Stimulated activated CD8-positive, alpha-beta memory T cell treated with anti-CD3 and anti-CD28 coated beads, Interleukin-12 subunit alpha, Interleukin-12 subunit beta, amount 100 ng/mL, for 24 hours (primary cell): ENCODE data around the gene ACBD4.

ENCODE experiments used
- DNase-seq: peaks from one replicate; pipeline ENCODE4 v3.0.0-alpha.2; 2020; ENCODE audit errors: extremely low read depth

The ACBD4 gene, protein sequence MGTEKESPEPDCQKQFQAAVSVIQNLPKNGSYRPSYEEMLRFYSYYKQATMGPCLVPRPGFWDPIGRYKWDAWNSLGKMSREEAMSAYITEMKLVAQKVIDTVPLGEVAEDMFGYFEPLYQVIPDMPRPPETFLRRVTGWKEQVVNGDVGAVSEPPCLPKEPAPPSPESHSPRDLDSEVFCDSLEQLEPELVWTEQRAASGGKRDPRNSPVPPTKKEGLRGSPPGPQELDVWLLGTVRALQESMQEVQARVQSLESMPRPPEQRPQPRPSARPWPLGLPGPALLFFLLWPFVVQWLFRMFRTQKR

DNA sequence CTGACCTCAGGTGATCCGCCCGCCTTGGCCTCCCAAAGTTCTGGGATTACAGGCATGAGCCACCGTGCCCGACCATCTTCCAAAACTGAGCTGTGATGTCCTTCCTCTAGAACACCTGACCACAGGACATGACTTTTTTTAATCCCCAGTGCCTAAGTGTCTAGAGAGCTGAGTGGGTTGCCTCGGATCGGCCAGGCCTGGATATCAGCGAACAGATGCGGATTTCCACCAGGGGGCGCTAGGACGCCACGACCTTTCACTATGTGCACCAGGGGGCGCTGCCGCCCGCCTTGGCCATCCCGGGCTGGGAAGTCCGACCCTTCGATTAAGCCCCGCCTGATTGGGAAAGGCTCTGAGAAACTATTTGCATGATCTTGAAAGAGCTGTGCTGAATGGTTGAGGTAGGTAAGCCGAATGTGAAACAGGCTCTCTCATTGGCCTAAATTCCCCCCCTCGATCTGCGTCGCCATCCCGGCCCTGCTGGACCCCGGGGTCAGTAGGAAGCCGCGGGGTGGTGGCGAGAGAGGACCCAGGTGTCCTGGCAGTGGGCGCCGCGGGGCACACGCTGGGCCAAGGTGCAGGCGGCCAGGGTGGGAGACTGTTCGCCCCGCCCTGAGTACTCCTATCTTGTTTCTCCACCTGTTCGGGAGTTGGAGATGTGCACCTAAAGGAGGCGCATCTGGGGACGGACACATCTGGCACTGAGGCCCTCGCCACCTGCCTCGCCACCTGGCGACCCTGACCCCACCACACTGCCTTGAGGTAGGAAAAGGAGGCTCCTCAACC, at the start of gene ACBD4:
TSS of gene ACBD4 (plus strand) at position 496 of the 786 bp plus-strand sequence. CDS start 458 bp downstream, outside the sequence.
- DNase-seq: peak; percentile 85

DNA sequence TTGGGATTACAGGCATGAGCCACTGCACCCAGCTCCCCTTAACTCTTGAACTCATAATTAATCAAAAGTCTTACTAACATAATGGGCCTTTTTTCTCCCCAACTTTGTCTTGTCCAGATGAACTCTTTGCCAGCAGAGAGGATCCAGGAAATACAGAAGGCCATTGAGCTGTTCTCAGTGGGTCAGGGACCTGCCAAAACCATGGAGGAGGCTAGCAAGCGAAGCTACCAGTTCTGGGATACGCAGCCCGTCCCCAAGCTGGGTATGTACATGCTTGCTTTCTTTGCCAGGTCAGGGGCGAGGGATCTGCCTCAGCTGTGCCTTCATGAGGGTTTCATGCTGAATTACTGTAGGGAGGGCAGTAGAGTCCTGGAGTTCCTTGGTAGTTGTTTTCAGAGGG, 49.1 kb upstream of the ACBD4 start:
- no peak for DNase-seq

GRCh38 chr17:45086865-45087503, 48.5 kb upstream of the ACBD4 start:
- DNase-seq: no peak

GRCh38 chr17:45087504-45087975, 47.9 kb upstream of the ACBD4 start:
- DNase-seq: no peak

- no peak for DNase-seq
Observed at GRCh38 chr17:45087978-45088377, 47.5 kb upstream of the ACBD4 start.

DNA sequence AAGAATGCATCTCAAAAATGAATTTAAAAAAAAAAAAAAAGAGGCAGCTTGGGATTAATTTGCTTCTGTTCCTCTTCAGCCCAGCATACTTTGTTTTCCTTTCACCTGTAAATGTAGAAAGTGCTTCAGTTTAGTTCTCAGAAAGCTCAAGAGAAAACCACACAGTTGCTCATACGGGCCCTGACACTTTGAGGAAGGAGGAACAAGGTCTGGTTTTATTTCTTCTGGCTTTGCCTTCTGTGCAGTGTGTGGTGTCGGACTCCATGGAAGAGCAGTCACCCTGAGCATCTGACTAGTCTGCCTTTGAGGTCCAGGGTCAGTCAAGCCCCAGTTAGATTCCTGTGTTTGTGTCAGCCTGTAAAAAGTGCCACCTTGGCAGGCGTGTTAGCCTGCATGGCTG, 46.7 kb upstream of the ACBD4 start:
- DNase-seq: no peak

GRCh38 chr17:45090711-45091110, 44.8 kb upstream of the ACBD4 start:
- DNase-seq: no peak

- DNase-seq: no peak
Observed at GRCh38 chr17:45091778-45092425, 43.6 kb upstream of the ACBD4 start.

DNA sequence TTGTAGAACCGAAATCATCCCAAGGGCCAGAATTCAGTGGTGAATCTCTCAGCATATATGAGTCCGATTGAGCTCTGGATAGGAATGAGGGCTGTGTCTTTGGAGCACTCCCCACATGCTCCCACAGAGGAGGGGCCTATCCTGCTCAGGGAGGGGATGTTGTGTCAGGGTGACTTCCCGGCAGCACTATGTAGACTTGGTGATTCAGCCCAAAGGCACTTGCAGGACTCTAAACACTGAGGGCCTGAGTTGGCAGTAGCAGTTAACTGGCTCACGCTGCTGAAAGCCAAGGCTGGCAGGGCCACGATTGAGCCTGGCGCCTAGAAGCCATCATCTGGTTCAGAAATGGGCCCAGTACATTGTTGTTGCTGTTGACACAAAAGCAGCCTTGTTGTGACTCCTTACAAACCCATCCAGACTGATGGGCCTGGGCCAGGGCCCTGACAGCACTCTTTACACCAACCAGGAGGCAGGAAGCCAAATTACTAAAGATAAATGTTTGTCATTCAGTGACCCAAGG, 42.5 kb upstream of the ACBD4 start:
- DNase-seq: no peak

GRCh38 chr17:45093444-45094110, 41.9 kb upstream of the ACBD4 start:
- no peak for DNase-seq

DNA sequence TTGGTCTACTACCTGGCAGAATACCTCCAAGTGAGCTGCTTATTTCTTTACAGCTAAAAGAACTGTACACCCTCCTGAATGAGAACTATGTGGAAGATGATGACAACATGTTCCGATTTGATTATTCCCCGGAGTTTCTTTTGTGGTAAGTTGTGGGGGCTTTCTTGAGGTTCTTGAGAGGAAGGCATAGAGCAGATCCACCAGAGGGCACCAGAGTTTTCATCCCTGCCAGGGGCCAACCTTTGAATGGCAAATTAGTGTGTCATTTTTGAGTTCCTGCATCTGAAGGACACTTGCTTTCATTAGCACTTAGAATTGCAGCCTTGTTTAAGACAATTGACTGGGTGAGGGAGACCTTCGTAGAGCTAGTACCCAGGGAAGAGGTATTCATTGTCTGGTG, 39.3 kb upstream of the ACBD4 start:
- no peak for DNase-seq

GRCh38 chr17:45096926-45097325, 38.6 kb upstream of the ACBD4 start:
- DNase-seq: no peak

DNA sequence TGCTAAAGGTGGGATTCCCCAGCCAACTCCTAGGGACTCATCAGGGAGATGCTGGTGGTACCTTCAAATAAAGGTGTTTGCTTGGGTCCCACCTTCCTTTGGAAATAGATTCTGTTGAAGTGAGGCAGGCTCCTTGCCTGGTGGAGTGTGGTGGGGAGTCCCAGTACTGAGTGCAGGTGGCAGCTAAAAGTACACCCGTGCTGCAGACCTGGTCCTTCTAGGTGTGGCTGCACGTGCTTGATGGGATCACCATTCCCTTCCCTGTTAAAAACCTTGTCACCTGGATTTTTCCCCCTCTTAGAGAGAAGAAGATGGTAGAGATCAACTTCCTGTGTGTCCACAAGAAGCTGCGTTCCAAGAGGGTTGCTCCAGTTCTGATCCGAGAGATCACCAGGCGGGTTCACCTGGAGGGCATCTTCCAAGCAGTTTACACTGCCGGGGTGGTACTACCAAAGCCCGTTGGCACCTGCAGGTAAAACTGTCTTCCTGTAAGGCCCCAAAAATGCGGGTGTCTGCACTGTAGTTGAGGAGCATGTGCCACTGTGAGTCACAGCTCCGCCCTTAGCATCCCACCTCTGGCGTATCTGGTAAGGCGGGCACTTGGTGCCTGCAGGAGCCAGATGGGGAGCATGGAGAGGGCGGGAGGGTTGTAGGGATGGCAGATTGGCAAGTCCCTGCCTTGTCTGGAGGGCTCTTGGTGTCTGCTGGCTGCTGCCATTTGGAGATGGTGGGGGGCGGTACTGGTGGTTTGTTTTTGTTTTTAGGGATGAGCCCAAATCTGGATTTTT, 37.2 kb upstream of the ACBD4 start:
- no peak for DNase-seq

DNA sequence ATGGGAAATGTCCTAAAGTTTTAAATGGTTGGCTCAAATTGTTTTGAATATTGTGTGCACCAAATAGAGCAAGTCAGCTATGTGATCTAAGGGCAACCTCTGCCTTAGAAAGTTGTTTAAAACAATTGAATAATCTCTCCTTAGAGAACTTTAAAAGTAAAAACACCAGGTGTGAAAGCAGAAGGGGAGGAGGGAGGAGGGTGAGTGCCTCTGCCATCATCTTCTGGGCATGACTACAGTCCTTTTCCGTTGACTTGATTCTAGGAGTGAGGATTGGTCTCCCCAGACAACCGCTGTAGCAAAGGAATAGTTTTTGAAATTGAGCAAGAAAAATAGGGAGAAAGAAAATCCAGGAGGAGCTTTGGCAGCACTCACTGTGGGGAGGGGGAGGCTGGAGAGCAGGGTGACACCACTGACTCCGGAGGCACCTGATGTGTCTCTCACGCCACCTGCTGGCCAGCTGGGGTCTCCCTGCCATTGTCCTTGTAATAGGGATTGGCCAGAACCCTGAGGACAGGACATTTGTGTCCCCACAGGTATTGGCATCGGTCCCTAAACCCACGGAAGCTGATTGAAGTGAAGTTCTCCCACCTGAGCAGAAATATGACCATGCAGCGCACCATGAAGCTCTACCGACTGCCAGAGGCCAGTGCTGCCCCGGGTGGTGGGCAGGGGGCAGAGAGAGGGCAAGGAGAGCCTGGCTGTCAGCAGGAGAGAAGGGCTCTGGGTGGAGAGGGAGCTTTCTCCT, 36.4 kb upstream of the ACBD4 start:
- DNase-seq: peak; percentile 28

GRCh38 chr17:45101546-45101882, 34.0 kb upstream of the ACBD4 start:
- DNase-seq: no peak

DNA sequence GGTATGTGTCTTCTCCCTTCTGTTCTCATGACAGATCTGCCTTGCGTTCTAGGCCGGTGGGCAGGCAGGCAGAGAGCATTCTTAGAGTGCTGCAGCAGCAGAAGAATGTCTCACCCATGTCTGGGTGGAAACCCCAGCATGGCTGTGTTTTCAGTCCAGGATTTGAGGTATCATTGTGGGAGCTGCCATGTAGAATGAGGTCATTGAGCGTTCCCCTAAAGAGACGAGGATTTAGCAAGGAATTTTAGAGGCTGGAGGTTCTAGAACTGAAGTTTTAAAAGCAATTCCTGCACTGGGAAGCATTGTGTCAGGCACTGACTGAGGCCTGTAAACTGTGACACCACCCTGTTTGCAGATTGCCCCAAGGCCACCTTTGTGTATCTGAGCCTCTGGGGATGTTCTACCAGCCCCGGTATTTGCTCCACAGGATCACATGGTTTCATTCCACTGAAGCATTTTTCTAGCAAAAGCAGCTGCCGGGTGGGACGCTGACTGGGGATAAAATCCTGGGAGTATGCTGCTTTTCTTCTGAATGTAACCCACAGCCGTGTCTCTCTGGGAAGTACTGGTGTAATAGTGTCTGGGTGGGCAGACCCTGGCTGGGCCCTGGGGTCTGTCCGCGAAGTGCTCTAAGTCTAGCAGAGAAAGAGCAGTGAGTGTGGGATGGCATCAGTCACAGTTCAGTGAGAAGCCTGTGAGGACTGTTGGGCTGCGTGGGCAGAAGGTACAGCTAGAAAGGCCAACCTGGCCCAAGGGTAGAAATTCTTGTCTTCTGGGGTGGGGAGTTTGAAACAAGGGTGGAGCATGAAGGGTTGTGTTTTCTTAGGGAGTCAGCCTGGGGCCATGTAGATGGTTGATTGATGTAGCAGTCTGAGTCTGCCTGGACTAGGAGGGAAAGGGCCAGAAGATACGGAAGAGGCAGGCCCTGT, 33.3 kb upstream of the ACBD4 start:
- no peak for DNase-seq

DNA sequence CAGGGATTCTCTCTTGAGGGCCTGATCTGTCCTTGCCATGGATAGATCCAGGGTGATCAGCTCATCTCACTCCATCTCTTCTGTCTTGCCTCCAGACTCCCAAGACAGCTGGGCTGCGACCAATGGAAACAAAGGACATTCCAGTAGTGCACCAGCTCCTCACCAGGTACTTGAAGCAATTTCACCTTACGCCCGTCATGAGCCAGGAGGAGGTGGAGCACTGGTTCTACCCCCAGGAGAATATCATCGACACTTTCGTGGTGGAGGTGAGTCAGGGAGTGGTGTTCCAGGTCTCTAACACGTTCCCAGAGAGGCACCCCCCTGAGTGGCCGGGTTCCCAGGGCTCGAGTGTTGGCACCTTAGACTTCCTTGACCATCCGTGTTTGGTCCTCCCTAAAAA, 32.6 kb upstream of the ACBD4 start:
- DNase-seq: no peak

DNA sequence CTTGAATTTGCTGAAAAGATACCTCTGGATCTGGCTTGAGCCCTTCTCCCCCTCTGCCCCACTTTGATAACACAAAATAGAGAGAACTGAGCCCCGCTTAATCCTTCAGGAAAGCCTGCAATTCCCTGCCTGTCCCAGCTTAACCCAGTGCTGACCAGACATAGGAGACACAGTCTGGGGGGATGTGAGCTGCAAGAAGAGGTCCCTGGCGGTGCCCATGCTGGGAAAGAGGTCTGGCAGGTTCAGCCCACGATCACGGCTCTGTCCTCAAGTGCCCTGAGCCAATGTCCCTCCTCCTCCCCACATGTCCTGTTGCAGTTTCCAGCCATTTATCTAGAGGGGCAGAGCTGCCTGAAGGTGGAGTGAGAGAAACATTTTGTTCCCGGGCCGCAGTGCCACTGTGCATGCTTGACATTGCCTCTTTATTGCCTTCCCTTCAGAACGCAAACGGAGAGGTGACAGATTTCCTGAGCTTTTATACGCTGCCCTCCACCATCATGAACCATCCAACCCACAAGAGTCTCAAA, 32.2 kb upstream of the ACBD4 start:
- no peak for DNase-seq

DNA sequence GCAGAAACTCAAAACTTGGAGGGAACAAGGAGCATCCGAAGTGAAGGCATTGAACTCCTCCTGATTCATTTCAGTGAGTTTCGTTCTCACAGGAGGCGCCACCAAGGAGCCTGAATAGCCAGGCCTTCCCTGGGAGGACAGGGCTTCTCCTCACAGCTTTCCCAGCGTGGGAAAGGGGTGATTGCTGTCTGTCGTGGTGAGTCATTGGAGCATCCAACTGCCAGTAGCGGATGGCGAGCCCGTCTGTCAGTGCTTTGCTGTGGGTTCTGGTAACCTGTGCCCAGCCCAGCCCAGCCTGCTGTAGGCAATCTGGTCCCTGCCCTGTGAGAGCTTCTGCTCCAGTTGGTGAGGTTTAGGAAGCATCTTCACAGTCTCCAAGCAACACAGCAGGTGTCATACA, 31.5 kb upstream of the ACBD4 start:
- no peak for DNase-seq
